Activated CD4-positive, alpha-beta memory T cell treated with anti-CD3 and anti-CD28 coated beads, Interleukin-2, amount 10 ng/mL, durations not matched to agents 7 days and 5 days (primary cell): ENCODE results near the gene CBX8. TPM values are rescaled to one million over a fixed set of nuclear protein-coding genes. Genes with fewer than 3 reads are reported as not detected.

Source experiments
- CTCF ChIA-PET: fragments of 350-600 bp; sonication (Branson Sonifier 250); formaldehyde crosslinking; loops from one replicate; lab custom pipeline; 2021; ENCODE audit warnings: antibody characterized with exemption, inconsistent platforms; lab: Charles Lee
- POLR2A ChIA-PET: fragments of 350-600 bp; sonication (Branson Sonifier 250); formaldehyde crosslinking; loops from one replicate; lab custom pipeline; 2021; ENCODE audit warnings: antibody characterized with exemption; lab: Charles Lee
- DNase-seq: peaks from one replicate; pipeline ENCODE4 v3.0.0-alpha.2; 2020
- H3K27ac Mint-ChIP-seq: one replicate; pipeline ENCODE4 v1.8.0; 2021; ENCODE audit warnings: mild to moderate bottlenecking, mixed read lengths
- H3K27me3 Mint-ChIP-seq: one replicate; pipeline ENCODE4 v1.8.0; 2021; ENCODE audit warnings: mixed read lengths
- H3K36me3 Mint-ChIP-seq: one replicate; pipeline ENCODE4 v1.8.0; 2021; ENCODE audit warnings: low read depth, mixed read lengths
- H3K4me1 Mint-ChIP-seq: one replicate; pipeline ENCODE4 v1.8.0; 2021; ENCODE audit warnings: mixed read lengths
- H3K4me3 Mint-ChIP-seq: one replicate; pipeline ENCODE4 v1.8.0; 2021; ENCODE audit warnings: mild to moderate bottlenecking, mixed read lengths
- H3K9me3 Mint-ChIP-seq: one replicate; pipeline ENCODE4 v1.8.0; 2021; ENCODE audit warnings: mixed read lengths
- total RNA-seq, 2 experiments: library from RNA; stranded (reverse); gene quantifications; one replicate each; pipeline ENCODE4 v1.2.3, GENCODE V29; 2021

CBX8 gene
- total RNA-seq, 2 experiments from 2014 or later, result 5.7 to 6.7 TPM

- H3K27me3 Mint-ChIP-seq, result peaks cover 31% of the 10 kb centered on the region
- peak within 1 kb of the TSS; percentile 87 for H3K4me3 Mint-ChIP-seq
- peak; percentile 94 for DNase-seq
- peaks cover 27% of the 10 kb centered on the region for H3K36me3 Mint-ChIP-seq
- H3K4me1 Mint-ChIP-seq, result peaks cover 43% of the 10 kb centered on the region
- H3K9me3 Mint-ChIP-seq, result no peaks in the 10 kb centered on the region
- ChIA-PET CTCF (interaction anchor here (0.6 to 3.3 kb wide), 20 partner anchors 11 to 154 kb away, joined by 3 to 23 read pairs (median 5); partner anchors contain the start of gene CBX8), POLR2A (interaction anchor here (0.6 to 5.1 kb wide), 24 partner anchors 11 to 926 kb away, joined by 3 to 58 read pairs (median 4); partner anchors contain the start of genes CBX2 and CBX8)
- H3K27ac Mint-ChIP-seq, result peak within 1 kb of the TSS; percentile 86
Measured at GRCh38 chr17:79839356-79840268, 42.7 kb upstream of the CBX8 start, which contains the start of gene CBX4. Gene CBX4, minus strand, starts transcription at chr17:79839440. Its CDS starts 189 bp downstream, at chr17:79839251.

- peaks cover 31% of the 10 kb centered on the region for H3K27me3 Mint-ChIP-seq
- DNase-seq, result peak; percentile 65
- ChIA-PET CTCF (interaction anchor here (0.6 to 3.3 kb wide), 15 partner anchors 10 to 155 kb away, joined by 3 to 23 read pairs (median 5); partner anchors contain the start of gene CBX8), POLR2A (interaction anchor here (0.9 to 5.1 kb wide), 20 partner anchors 20 to 307 kb away, joined by 3 to 58 read pairs (median 4); partner anchors contain the start of genes CBX2 and CBX8)
- H3K36me3 Mint-ChIP-seq, result peaks cover 31% of the 10 kb centered on the region
- H3K4me3 Mint-ChIP-seq, result peak overlapping the region; percentile 87
- peak overlapping the region; percentile 86 for H3K27ac Mint-ChIP-seq
- H3K4me1 Mint-ChIP-seq, result peaks cover 43% of the 10 kb centered on the region
- no peaks in the 10 kb centered on the region for H3K9me3 Mint-ChIP-seq
Measured at GRCh38 chr17:79838522-79839274, 41.8 kb upstream of the CBX8 start.

- POLR2A ChIA-PET, result interaction anchor here (1.0 to 5.1 kb wide), 14 partner anchors 19 to 159 kb away, joined by 3 to 58 read pairs (median 6); partner anchors contain the start of gene CBX8
- DNase-seq, result peak; percentile 53
- CTCF ChIA-PET, result interaction anchor here (1.1 to 3.3 kb wide), 7 partner anchors 9 to 92 kb away, joined by 3 to 23 read pairs (median 6); partner anchors contain the start of gene CBX8
- Mint-ChIP-seq H3K27me3 (peaks cover 29% of the 10 kb centered on the region), H3K36me3 (peaks cover 36% of the 10 kb centered on the region), H3K4me3 (peak overlapping the region; percentile 87), H3K4me1 (peaks cover 43% of the 10 kb centered on the region), H3K9me3 (no peaks in the 10 kb centered on the region), H3K27ac (peak overlapping the region; percentile 86)
Measured at GRCh38 chr17:79837888-79838521, 41.1 kb upstream of the CBX8 start.

- Mint-ChIP-seq H3K9me3 (no peaks in the 10 kb centered on the region), H3K4me3 (peak overlapping the region; percentile 87), H3K27me3 (peaks cover 23% of the 10 kb centered on the region), H3K27ac (peak overlapping the region; percentile 86), H3K4me1 (peaks cover 38% of the 10 kb centered on the region), H3K36me3 (peaks cover 38% of the 10 kb centered on the region)
- ChIA-PET CTCF (interaction anchor here (1.0 to 1.8 kb wide), 5 partner anchors 10 to 92 kb away, joined by 3 to 6 read pairs (median 4); no protein-coding TSS in a partner anchor), POLR2A (interaction anchor here (0.9 to 1.7 kb wide), 10 partner anchors 9 to 161 kb away, joined by 3 to 11 read pairs (median 4); partner anchors contain the start of gene CBX8)
- DNase-seq, result peak; percentile 72
Measured at GRCh38 chr17:79836972-79837887, 40.4 kb upstream of the CBX8 start.

GRCh38 chr17:79836510-79836971 lies 39.7 kb upstream of the CBX8 start:
- DNase-seq, result no peak
- H3K4me3 Mint-ChIP-seq, result peak overlapping the region; percentile 87
- H3K9me3 Mint-ChIP-seq, result no peaks in the 10 kb centered on the region
- H3K27me3 Mint-ChIP-seq, result peaks cover 19% of the 10 kb centered on the region
- peaks cover 36% of the 10 kb centered on the region for H3K4me1 Mint-ChIP-seq
- ChIA-PET POLR2A (interaction anchor here (0.9 to 1.7 kb wide), 11 partner anchors 9 to 162 kb away, joined by 3 to 11 read pairs (median 3); partner anchors contain the start of gene CBX8), CTCF (interaction anchor here (0.7 to 2.1 kb wide), 7 partner anchors 10 to 91 kb away, joined by 3 to 10 read pairs (median 4); no protein-coding TSS in a partner anchor)
- H3K27ac Mint-ChIP-seq, result peak overlapping the region; percentile 40
- peaks cover 38% of the 10 kb centered on the region for H3K36me3 Mint-ChIP-seq

GRCh38 chr17:79835953-79836509 lies 39.2 kb upstream of the CBX8 start:
- peaks cover 38% of the 10 kb centered on the region for H3K36me3 Mint-ChIP-seq
- POLR2A ChIA-PET, result interaction anchor here (1.0 to 1.7 kb wide), 6 partner anchors 8 to 163 kb away, joined by 3 to 9 read pairs (median 4); no protein-coding TSS in a partner anchor
- CTCF ChIA-PET, result interaction anchor here (0.7 to 2.1 kb wide), 7 partner anchors 10 to 90 kb away, joined by 3 to 10 read pairs (median 5); no protein-coding TSS in a partner anchor
- H3K9me3 Mint-ChIP-seq, result no peaks in the 10 kb centered on the region
- no peak for DNase-seq
- H3K27ac Mint-ChIP-seq, result no peak overlapping the region
- H3K4me3 Mint-ChIP-seq, result peak overlapping the region; percentile 7
- peaks cover 15% of the 10 kb centered on the region for H3K27me3 Mint-ChIP-seq
- H3K4me1 Mint-ChIP-seq, result peaks cover 36% of the 10 kb centered on the region

- H3K9me3 Mint-ChIP-seq, result no peaks in the 10 kb centered on the region
- peaks cover 11% of the 10 kb centered on the region for H3K27me3 Mint-ChIP-seq
- no peak overlapping the region for H3K27ac Mint-ChIP-seq
- POLR2A ChIA-PET, result interaction anchor here (0.8 to 1.2 kb wide), 4 partner anchors 10 to 46 kb away, joined by 3 to 4 read pairs (median 3); no protein-coding TSS in a partner anchor
- CTCF ChIA-PET, result interaction anchor here (0.6 to 2.1 kb wide), 12 partner anchors 10 to 173 kb away, joined by 3 to 10 read pairs (median 3); partner anchors contain the start of gene CBX8
- peaks cover 38% of the 10 kb centered on the region for H3K36me3 Mint-ChIP-seq
- no peak overlapping the region for H3K4me3 Mint-ChIP-seq
- no peak for DNase-seq
- H3K4me1 Mint-ChIP-seq, result peaks cover 32% of the 10 kb centered on the region
Measured at GRCh38 chr17:79835470-79835899, 38.6 kb upstream of the CBX8 start.

- CTCF ChIA-PET, result interaction anchor here (0.6 to 2.1 kb wide), 12 partner anchors 9 to 174 kb away, joined by 3 to 10 read pairs (median 4); partner anchors contain the start of gene CBX8
- peaks cover 38% of the 10 kb centered on the region for H3K36me3 Mint-ChIP-seq
- H3K27me3 Mint-ChIP-seq, result peaks cover 6% of the 10 kb centered on the region
- peaks cover 29% of the 10 kb centered on the region for H3K4me1 Mint-ChIP-seq
- DNase-seq, result peak; percentile 55
- POLR2A ChIA-PET, result interaction anchor here (0.8 to 1.0 kb wide), 3 partner anchors 9 to 29 kb away, joined by 3 to 4 read pairs (median 3); no protein-coding TSS in a partner anchor
- H3K27ac Mint-ChIP-seq, result no peak overlapping the region
- no peaks in the 10 kb centered on the region for H3K9me3 Mint-ChIP-seq
- H3K4me3 Mint-ChIP-seq, result no peak overlapping the region
Measured at GRCh38 chr17:79834565-79835469, 37.9 kb upstream of the CBX8 start.

GRCh38 chr17:79833744-79834564 lies 37.1 kb upstream of the CBX8 start:
- no peak for DNase-seq
- no peaks in the 10 kb centered on the region for H3K9me3 Mint-ChIP-seq
- H3K4me3 Mint-ChIP-seq, result no peak overlapping the region
- CTCF ChIA-PET, result interaction anchor here (0.7 to 1.6 kb wide), 5 partner anchors 8 to 174 kb away, joined by 3 to 9 read pairs (median 3); no protein-coding TSS in a partner anchor
- H3K27ac Mint-ChIP-seq, result no peak overlapping the region
- H3K27me3 Mint-ChIP-seq, result peaks cover 8% of the 10 kb centered on the region
- peaks cover 31% of the 10 kb centered on the region for H3K4me1 Mint-ChIP-seq
- POLR2A ChIA-PET, result no interaction called here
- H3K36me3 Mint-ChIP-seq, result peaks cover 38% of the 10 kb centered on the region
